MM.1S (cell line): Measurements from ENCODE around the gene ENO4.

Source experiments
- DNase-seq: peaks from one replicate; pipeline ENCODE4 v3.0.0-alpha.2; 2015
- H2AFZ ChIP-seq: fragments of 300-600 bp; sonication (generic); 2 replicates; pipeline ENCODE4 v1.6.0; 2016; ENCODE audit warnings: antibody characterized with exemption, low read length
- H3F3A ChIP-seq: fragments of 300-600 bp; sonication (generic); 2 replicates; pipeline ENCODE4 v1.6.1; 2016; ENCODE audit warnings: mild to moderate bottlenecking, antibody characterized with exemption, low read length, moderate library complexity, mixed read lengths; ENCODE audit not compliant: insufficient read depth
- H3K27ac ChIP-seq: fragments of 300-600 bp; sonication (generic); 2 replicates; pipeline ENCODE4 v1.5.1; 2016; ENCODE audit warnings: mild to moderate bottlenecking, low read length
- H3K27me3 ChIP-seq: fragments of 300-600 bp; sonication (generic); replicated peaks from 2 replicates; pipeline ENCODE4 v1.6.0; 2016; ENCODE audit warnings: low read length; ENCODE audit not compliant: insufficient read depth
- H3K36me3 ChIP-seq: fragments of 300-600 bp; sonication (generic); replicated peaks from 2 replicates; pipeline ENCODE4 v1.6.1; 2016; ENCODE audit warnings: mild to moderate bottlenecking, low read length, mixed read lengths; ENCODE audit not compliant: insufficient read depth
- H3K4me1 ChIP-seq: fragments of 300-600 bp; sonication (generic); 2 replicates; pipeline ENCODE4 v1.6.1; 2016; ENCODE audit warnings: low read length, mixed read lengths
- H3K4me2 ChIP-seq: fragments of 300-600 bp; sonication (generic); 2 replicates; pipeline ENCODE4 v1.6.0; 2016; ENCODE audit warnings: low read depth, low read length
- H3K4me3 ChIP-seq: fragments of 300-600 bp; sonication (generic); 2 replicates; pipeline ENCODE4 v1.5.1; 2016; ENCODE audit warnings: low read length, mixed read lengths
- H3K79me2 ChIP-seq: fragments of 300-600 bp; sonication (generic); 2 replicates; pipeline ENCODE4 v1.6.1; 2016; ENCODE audit warnings: mixed run types, low read length, mixed read lengths
- H3K9ac ChIP-seq: fragments of 300-600 bp; sonication (generic); 2 replicates; pipeline ENCODE4 v1.6.1; 2016; ENCODE audit warnings: low read length, mixed read lengths
- H3K9me2 ChIP-seq: fragments of 300-600 bp; sonication (generic); replicated peaks from 2 replicates; pipeline ENCODE4 v1.6.1; 2016; ENCODE audit warnings: mild to moderate bottlenecking, low read length, mixed read lengths; ENCODE audit not compliant: insufficient read depth
- H3K9me3 ChIP-seq: fragments of 300-600 bp; sonication (generic); replicated peaks from 2 replicates; pipeline ENCODE4 v1.6.1; 2016; ENCODE audit warnings: mild to moderate bottlenecking, low read length, mixed read lengths; ENCODE audit not compliant: insufficient read depth
- H4K20me1 ChIP-seq: fragments of 300-600 bp; sonication (generic); 2 replicates; pipeline ENCODE4 v1.6.1; 2016; ENCODE audit warnings: mild to moderate bottlenecking, low read length, moderate library complexity, mixed read lengths; ENCODE audit not compliant: insufficient read depth
- CTCF ChIP-seq: fragments of 300-600 bp; sonication (generic); IDR thresholded peaks from 2 replicates; pipeline ENCODE4 v1.5.1; 2016; ENCODE audit warnings: antibody characterized with exemption, low read length, mixed read lengths
- EZH2 ChIP-seq: fragments of 300-600 bp; sonication (generic); optimal IDR thresholded peaks from 2 replicates; pipeline ENCODE3; 2017; ENCODE audit warnings: low read depth, mild to moderate bottlenecking, antibody characterized with exemption, low read length, mixed read lengths
- EZH2phosphoT487 ChIP-seq: fragments of 300-600 bp; sonication (generic); IDR thresholded peaks from 2 replicates; pipeline ENCODE4 v1.6.1; 2018; ENCODE audit warnings: antibody characterized with exemption, low read length

ENO4 gene

DNA sequence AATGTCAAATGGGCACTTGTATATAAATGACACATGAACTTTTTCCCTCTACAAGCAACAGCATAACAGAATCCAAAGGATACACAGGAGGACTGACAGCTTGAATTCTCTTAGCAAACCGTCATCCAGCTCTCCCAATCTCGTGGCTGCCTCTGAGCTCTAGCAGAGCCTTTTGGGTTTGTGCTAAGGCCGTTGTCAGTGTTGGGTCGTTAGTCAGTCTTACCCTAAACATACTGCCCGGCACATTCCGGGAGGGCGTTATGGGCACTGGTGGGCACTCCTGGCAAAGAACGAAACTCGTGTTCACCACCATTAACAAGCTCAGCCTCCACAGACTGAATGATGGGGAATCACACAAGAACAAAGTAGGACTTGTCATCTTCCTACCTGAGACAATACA, 19.6 kb upstream of the ENO4 start:
- no peaks in the 10 kb centered on the region for H3K79me2 ChIP-seq
- H3K27me3 ChIP-seq, result no peaks in the 10 kb centered on the region
- no peaks in the 10 kb centered on the region for H3K9me3 ChIP-seq
- no peak overlapping the region for H3K4me2 ChIP-seq
- H4K20me1 ChIP-seq, result no peaks in the 10 kb centered on the region
- no peak for TF ChIP-seq EZH2phosphoT487
- no peak for TF ChIP-seq CTCF
- TF ChIP-seq EZH2, result no peak
- no peak overlapping the region for H3K4me3 ChIP-seq
- no peak overlapping the region for H3K9ac ChIP-seq
- H3K27ac ChIP-seq, result no peak overlapping the region
- no peaks in the 10 kb centered on the region for H3F3A ChIP-seq
- H2AFZ ChIP-seq, result no peak overlapping the region
- H3K9me2 ChIP-seq, result no peaks in the 10 kb centered on the region
- H3K36me3 ChIP-seq, result no peaks in the 10 kb centered on the region
- DNase-seq, result no peak
- no peaks in the 10 kb centered on the region for H3K4me1 ChIP-seq

- TF ChIP-seq EZH2 (no peak), EZH2phosphoT487 (no peak), CTCF (no peak)
- H3F3A ChIP-seq, result no peaks in the 10 kb centered on the region
- H3K4me3 ChIP-seq, result no peak overlapping the region
- H4K20me1 ChIP-seq, result no peaks in the 10 kb centered on the region
- DNase-seq, result no peak
- no peak overlapping the region for H3K4me2 ChIP-seq
- no peaks in the 10 kb centered on the region for H3K9me3 ChIP-seq
- no peak overlapping the region for H2AFZ ChIP-seq
- H3K27me3 ChIP-seq, result no peaks in the 10 kb centered on the region
- H3K9me2 ChIP-seq, result no peaks in the 10 kb centered on the region
- H3K36me3 ChIP-seq, result no peaks in the 10 kb centered on the region
- H3K4me1 ChIP-seq, result no peaks in the 10 kb centered on the region
- H3K79me2 ChIP-seq, result no peaks in the 10 kb centered on the region
- H3K27ac ChIP-seq, result no peak overlapping the region
- H3K9ac ChIP-seq, result no peak overlapping the region
Observed at GRCh38 chr10:116831086-116831485, 18.2 kb upstream of the ENO4 start.

DNA sequence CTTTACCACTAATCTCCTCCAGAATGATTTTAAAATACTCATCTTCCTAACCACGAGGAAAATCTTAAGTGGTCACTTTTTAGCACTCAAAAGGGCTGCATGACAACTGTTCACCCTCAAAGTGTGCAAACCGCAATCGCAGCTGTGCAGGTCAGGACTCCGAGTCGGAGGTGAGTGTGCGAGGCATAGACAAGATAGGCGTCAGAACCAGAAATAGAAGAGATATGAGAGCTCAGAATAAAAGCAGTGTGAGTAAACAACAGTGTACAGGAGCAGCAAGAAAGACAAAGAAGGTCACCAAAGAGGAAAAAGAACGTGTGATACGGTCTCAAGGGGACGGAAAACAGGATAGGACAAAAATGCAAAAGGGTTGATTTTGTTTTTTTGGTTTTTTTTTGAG, 17.5 kb upstream of the ENO4 start:
- TF ChIP-seq CTCF (no peak), EZH2 (no peak), EZH2phosphoT487 (no peak)
- no peak overlapping the region for H3K9ac ChIP-seq
- H3K27me3 ChIP-seq, result no peaks in the 10 kb centered on the region
- no peaks in the 10 kb centered on the region for H3K9me3 ChIP-seq
- no peaks in the 10 kb centered on the region for H3K4me1 ChIP-seq
- H3K4me2 ChIP-seq, result no peak overlapping the region
- no peaks in the 10 kb centered on the region for H3K36me3 ChIP-seq
- no peaks in the 10 kb centered on the region for H4K20me1 ChIP-seq
- DNase-seq, result no peak
- H3K27ac ChIP-seq, result no peak overlapping the region
- no peaks in the 10 kb centered on the region for H3K9me2 ChIP-seq
- no peaks in the 10 kb centered on the region for H3K79me2 ChIP-seq
- H2AFZ ChIP-seq, result no peak overlapping the region
- no peaks in the 10 kb centered on the region for H3F3A ChIP-seq
- no peak overlapping the region for H3K4me3 ChIP-seq
